ENCODE data around the gene FIG4.

GRCh38 chr6:109736273-109737025 is 45.4 kb downstream of the FIG4 start:
- no peak for TF ChIP-seq CTCF (conservative IDR thresholded peaks at IDR 0.05; ENCODE audit: low read depth, low read length)
- TF ChIP-seq EZH2 (IDR thresholded peaks at IDR 0.05; ENCODE audit: borderline replicate concordance, low read depth, low read length, poor library complexity, severe bottlenecking): no peak

Measured in A673 (cell line).